DND-41 (cell line): ENCODE results near the gene SIGMAR1.

Experiments used
- CTCF ChIP-seq: IDR thresholded peaks from 2 replicates; pipeline ENCODE4 v1.5.1; 2012; ENCODE audit warnings: borderline replicate concordance, low read length, moderate library complexity, mild to moderate bottlenecking; ENCODE audit not compliant: poor library complexity, severe bottlenecking; ENCODE audit errors: extremely low read depth
- EZH2 ChIP-seq: IDR thresholded peaks from 3 replicates; pipeline ENCODE4 v1.6.1; 2012; ENCODE audit warnings: borderline replicate concordance, low read depth, mild to moderate bottlenecking, moderate library complexity, low read length, inconsistent platforms; ENCODE audit not compliant: severe bottlenecking

DNA sequence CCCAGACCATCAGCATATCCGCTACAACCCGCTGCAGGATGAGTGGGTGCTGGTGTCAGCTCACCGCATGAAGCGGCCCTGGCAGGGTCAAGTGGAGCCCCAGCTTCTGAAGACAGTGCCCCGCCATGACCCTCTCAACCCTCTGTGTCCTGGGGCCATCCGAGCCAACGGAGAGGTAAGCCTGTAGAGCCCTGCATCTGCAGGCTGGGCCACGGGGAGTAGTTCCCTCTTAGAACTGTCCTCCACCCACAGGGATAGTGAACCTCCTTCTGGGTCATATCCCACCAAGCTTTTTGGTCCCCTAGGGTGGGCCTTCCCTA lies 9.5 kb upstream of the SIGMAR1 start:
- TF ChIP-seq CTCF, result no peak
- no peak for TF ChIP-seq EZH2
